Measurements from ENCODE around the gene PGF.

Gene PGF

GRCh38 chr14:74985806-74986205, 30.4 kb upstream of the PGF start:
- no peak for DNase-seq (ENCODE audit: insufficient read length, low spot score)
- FAIRE-seq = no peak
- TF ChIP-seq POU2F2 (IDR thresholded peaks at IDR 0.05; ENCODE audit: low read depth, low read length) (no peak), POLR2AphosphoS5 (IDR thresholded peaks at IDR 0.05; ENCODE audit: low read depth, low read length) (no peak), POLR2A (IDR thresholded peaks at IDR 0.05; ENCODE audit: low read depth, low read length) (no peak), TAF1 (IDR thresholded peaks at IDR 0.05; ENCODE audit: low read depth, low read length) (no peak), PAX5 (IDR thresholded peaks at IDR 0.05; ENCODE audit: insufficient read depth, low read length, severe bottlenecking) (no peak), SPI1 (IDR thresholded peaks at IDR 0.05; ENCODE audit: low read depth, low read length) (no peak)

GRCh38 chr14:74985028-74985310, 29.6 kb upstream of the PGF start:
- no peak for FAIRE-seq
- no peak for DNase-seq (ENCODE audit: insufficient read length, low spot score)
- TF ChIP-seq SPI1 (IDR thresholded peaks at IDR 0.05; ENCODE audit: low read depth, low read length) = no peak
- no peak for TF ChIP-seq POU2F2 (IDR thresholded peaks at IDR 0.05; ENCODE audit: low read depth, low read length)
- no peak for TF ChIP-seq POLR2A (IDR thresholded peaks at IDR 0.05; ENCODE audit: low read depth, low read length)
- TF ChIP-seq POLR2AphosphoS5 (IDR thresholded peaks at IDR 0.05; ENCODE audit: low read depth, low read length) = no peak
- TF ChIP-seq TAF1 (IDR thresholded peaks at IDR 0.05; ENCODE audit: low read depth, low read length) = no peak
- TF ChIP-seq PAX5 (IDR thresholded peaks at IDR 0.05; ENCODE audit: insufficient read depth, low read length, severe bottlenecking) = no peak

GRCh38 chr14:74984236-74985027, 29.0 kb upstream of the PGF start:
- no peak for DNase-seq (ENCODE audit: insufficient read length, low spot score)
- no peak for FAIRE-seq
- TF ChIP-seq POLR2AphosphoS5 (IDR thresholded peaks at IDR 0.05; ENCODE audit: low read depth, low read length) (no peak), SPI1 (IDR thresholded peaks at IDR 0.05; ENCODE audit: low read depth, low read length) (no peak), TAF1 (IDR thresholded peaks at IDR 0.05; ENCODE audit: low read depth, low read length) (no peak), PAX5 (IDR thresholded peaks at IDR 0.05; ENCODE audit: insufficient read depth, low read length, severe bottlenecking) (no peak), POLR2A (IDR thresholded peaks at IDR 0.05; ENCODE audit: low read depth, low read length) (no peak), POU2F2 (IDR thresholded peaks at IDR 0.05; ENCODE audit: low read depth, low read length) (no peak)

- FAIRE-seq (no peak), DNase-seq (ENCODE audit: insufficient read length, low spot score) (no peak)
- TF ChIP-seq PAX5 (IDR thresholded peaks at IDR 0.05; ENCODE audit: insufficient read depth, low read length, severe bottlenecking) (no peak), POLR2A (IDR thresholded peaks at IDR 0.05; ENCODE audit: low read depth, low read length) (no peak), SPI1 (IDR thresholded peaks at IDR 0.05; ENCODE audit: low read depth, low read length) (no peak), TAF1 (IDR thresholded peaks at IDR 0.05; ENCODE audit: low read depth, low read length) (no peak), POLR2AphosphoS5 (IDR thresholded peaks at IDR 0.05; ENCODE audit: low read depth, low read length) (no peak), POU2F2 (IDR thresholded peaks at IDR 0.05; ENCODE audit: low read depth, low read length) (no peak)
Measured at GRCh38 chr14:74983343-74983742, 27.9 kb upstream of the PGF start.

GRCh38 chr14:74982661-74983060, 27.3 kb upstream of the PGF start:
- TF ChIP-seq POLR2AphosphoS5 (IDR thresholded peaks at IDR 0.05; ENCODE audit: low read depth, low read length) = no peak
- no peak for TF ChIP-seq POU2F2 (IDR thresholded peaks at IDR 0.05; ENCODE audit: low read depth, low read length)
- TF ChIP-seq PAX5 (IDR thresholded peaks at IDR 0.05; ENCODE audit: insufficient read depth, low read length, severe bottlenecking) = no peak
- no peak for TF ChIP-seq TAF1 (IDR thresholded peaks at IDR 0.05; ENCODE audit: low read depth, low read length)
- TF ChIP-seq POLR2A (IDR thresholded peaks at IDR 0.05; ENCODE audit: low read depth, low read length) = no peak
- no peak for TF ChIP-seq SPI1 (IDR thresholded peaks at IDR 0.05; ENCODE audit: low read depth, low read length)
- FAIRE-seq = no peak
- DNase-seq (ENCODE audit: insufficient read length, low spot score) = no peak

GRCh38 chr14:74981833-74982232, 26.4 kb upstream of the PGF start:
- DNase-seq (ENCODE audit: insufficient read length, low spot score) = no peak
- TF ChIP-seq POU2F2 (IDR thresholded peaks at IDR 0.05; ENCODE audit: low read depth, low read length) = no peak
- no peak for TF ChIP-seq SPI1 (IDR thresholded peaks at IDR 0.05; ENCODE audit: low read depth, low read length)
- no peak for TF ChIP-seq PAX5 (IDR thresholded peaks at IDR 0.05; ENCODE audit: insufficient read depth, low read length, severe bottlenecking)
- TF ChIP-seq POLR2AphosphoS5 (IDR thresholded peaks at IDR 0.05; ENCODE audit: low read depth, low read length) = no peak
- no peak for TF ChIP-seq POLR2A (IDR thresholded peaks at IDR 0.05; ENCODE audit: low read depth, low read length)
- TF ChIP-seq TAF1 (IDR thresholded peaks at IDR 0.05; ENCODE audit: low read depth, low read length) = no peak
- no peak for FAIRE-seq

GRCh38 chr14:74981462-74981782, 26.0 kb upstream of the PGF start:
- DNase-seq (ENCODE audit: insufficient read length, low spot score) = no peak
- FAIRE-seq = no peak
- no peak for TF ChIP-seq POLR2A (IDR thresholded peaks at IDR 0.05; ENCODE audit: low read depth, low read length)
- TF ChIP-seq TAF1 (IDR thresholded peaks at IDR 0.05; ENCODE audit: low read depth, low read length) = no peak
- no peak for TF ChIP-seq PAX5 (IDR thresholded peaks at IDR 0.05; ENCODE audit: insufficient read depth, low read length, severe bottlenecking)
- TF ChIP-seq POLR2AphosphoS5 (IDR thresholded peaks at IDR 0.05; ENCODE audit: low read depth, low read length) = no peak
- no peak for TF ChIP-seq POU2F2 (IDR thresholded peaks at IDR 0.05; ENCODE audit: low read depth, low read length)
- no peak for TF ChIP-seq SPI1 (IDR thresholded peaks at IDR 0.05; ENCODE audit: low read depth, low read length)

GRCh38 chr14:74980731-74981461, 25.5 kb upstream of the PGF start:
- DNase-seq (ENCODE audit: insufficient read length, low spot score) (no peak), FAIRE-seq (no peak)
- TF ChIP-seq POLR2A (IDR thresholded peaks at IDR 0.05; ENCODE audit: low read depth, low read length) (no peak), TAF1 (IDR thresholded peaks at IDR 0.05; ENCODE audit: low read depth, low read length) (no peak), POU2F2 (IDR thresholded peaks at IDR 0.05; ENCODE audit: low read depth, low read length) (no peak), POLR2AphosphoS5 (IDR thresholded peaks at IDR 0.05; ENCODE audit: low read depth, low read length) (no peak), SPI1 (IDR thresholded peaks at IDR 0.05; ENCODE audit: low read depth, low read length) (no peak), PAX5 (IDR thresholded peaks at IDR 0.05; ENCODE audit: insufficient read depth, low read length, severe bottlenecking) (no peak)

GRCh38 chr14:74980398-74980730, 25.0 kb upstream of the PGF start:
- DNase-seq (ENCODE audit: insufficient read length, low spot score) (no peak), FAIRE-seq (no peak)
- TF ChIP-seq POLR2A (IDR thresholded peaks at IDR 0.05; ENCODE audit: low read depth, low read length) (no peak), POU2F2 (IDR thresholded peaks at IDR 0.05; ENCODE audit: low read depth, low read length) (no peak), PAX5 (IDR thresholded peaks at IDR 0.05; ENCODE audit: insufficient read depth, low read length, severe bottlenecking) (no peak), POLR2AphosphoS5 (IDR thresholded peaks at IDR 0.05; ENCODE audit: low read depth, low read length) (no peak), SPI1 (IDR thresholded peaks at IDR 0.05; ENCODE audit: low read depth, low read length) (no peak), TAF1 (IDR thresholded peaks at IDR 0.05; ENCODE audit: low read depth, low read length) (no peak)
